Activated T-helper 17 cell treated with anti-CD3 and anti-CD28 coated beads, Interleukin-2, amount 50 U/mL, for 72 hours (primary cell): ENCODE data around the gene TMEM74B. TPM values are rescaled to one million over a fixed set of nuclear protein-coding genes. Genes with fewer than 3 reads are reported as not detected.

Experiments used
- ATAC-seq: fragments of 150-1000 bp; cut with Tn5 transposase; replicated peaks from 2 replicates; pipeline ENCODE4 v1.10.0; 2021; ENCODE audit warnings: mild to moderate bottlenecking, moderate library complexity
- H3K27ac Mint-ChIP-seq: one replicate; pipeline ENCODE4 v1.8.0; 2022; ENCODE audit warnings: mixed read lengths
- H3K27me3 Mint-ChIP-seq: one replicate; pipeline ENCODE4 v1.8.0; 2022; ENCODE audit warnings: mixed read lengths
- H3K36me3 Mint-ChIP-seq: one replicate; pipeline ENCODE4 v1.8.0; 2022; ENCODE audit warnings: low read depth, mild to moderate bottlenecking, mixed read lengths
- H3K4me1 Mint-ChIP-seq: one replicate; pipeline ENCODE4 v1.8.0; 2022; ENCODE audit warnings: mixed read lengths
- H3K4me3 Mint-ChIP-seq: one replicate; pipeline ENCODE4 v1.8.0; 2022; ENCODE audit warnings: mild to moderate bottlenecking, mixed read lengths
- H3K9me3 Mint-ChIP-seq: one replicate; pipeline ENCODE4 v1.8.0; 2022; ENCODE audit warnings: mixed read lengths
- total RNA-seq, 2 donors: library from RNA; stranded (reverse); gene quantifications; one replicate each; pipeline ENCODE4 v1.2.3, GENCODE V29; 2022

TMEM74B gene
- total RNA-seq, 2 donors from 2014 or later, result 0.89 to 6.0 TPM

DNA sequence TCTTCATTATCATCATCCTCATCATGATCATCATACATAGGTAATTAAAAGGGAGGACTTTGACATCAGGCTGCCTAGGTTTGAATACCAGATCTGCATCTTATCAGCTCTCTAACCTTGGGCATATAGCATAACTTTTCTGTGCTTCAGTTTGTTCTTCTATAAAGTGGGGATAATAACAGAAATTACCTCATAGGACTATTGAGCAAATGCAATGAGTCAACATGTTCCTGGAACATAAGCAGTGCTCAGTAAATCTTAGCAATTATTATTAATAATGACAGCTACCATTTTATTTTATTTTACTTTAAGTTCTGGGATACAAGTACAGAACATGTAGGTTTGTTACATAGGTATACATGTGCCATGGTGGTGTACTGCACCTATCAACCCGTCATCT lies 25.7 kb upstream of the TMEM74B start:
- ATAC-seq, result no peak
- H3K36me3 Mint-ChIP-seq, result no peaks in the 10 kb centered on the region
- no peaks in the 10 kb centered on the region for H3K9me3 Mint-ChIP-seq
- H3K4me3 Mint-ChIP-seq, result no peak overlapping the region
- peaks cover 10% of the 10 kb centered on the region for H3K4me1 Mint-ChIP-seq
- no peak overlapping the region for H3K27ac Mint-ChIP-seq
- H3K27me3 Mint-ChIP-seq, result peaks cover 6% of the 10 kb centered on the region

DNA sequence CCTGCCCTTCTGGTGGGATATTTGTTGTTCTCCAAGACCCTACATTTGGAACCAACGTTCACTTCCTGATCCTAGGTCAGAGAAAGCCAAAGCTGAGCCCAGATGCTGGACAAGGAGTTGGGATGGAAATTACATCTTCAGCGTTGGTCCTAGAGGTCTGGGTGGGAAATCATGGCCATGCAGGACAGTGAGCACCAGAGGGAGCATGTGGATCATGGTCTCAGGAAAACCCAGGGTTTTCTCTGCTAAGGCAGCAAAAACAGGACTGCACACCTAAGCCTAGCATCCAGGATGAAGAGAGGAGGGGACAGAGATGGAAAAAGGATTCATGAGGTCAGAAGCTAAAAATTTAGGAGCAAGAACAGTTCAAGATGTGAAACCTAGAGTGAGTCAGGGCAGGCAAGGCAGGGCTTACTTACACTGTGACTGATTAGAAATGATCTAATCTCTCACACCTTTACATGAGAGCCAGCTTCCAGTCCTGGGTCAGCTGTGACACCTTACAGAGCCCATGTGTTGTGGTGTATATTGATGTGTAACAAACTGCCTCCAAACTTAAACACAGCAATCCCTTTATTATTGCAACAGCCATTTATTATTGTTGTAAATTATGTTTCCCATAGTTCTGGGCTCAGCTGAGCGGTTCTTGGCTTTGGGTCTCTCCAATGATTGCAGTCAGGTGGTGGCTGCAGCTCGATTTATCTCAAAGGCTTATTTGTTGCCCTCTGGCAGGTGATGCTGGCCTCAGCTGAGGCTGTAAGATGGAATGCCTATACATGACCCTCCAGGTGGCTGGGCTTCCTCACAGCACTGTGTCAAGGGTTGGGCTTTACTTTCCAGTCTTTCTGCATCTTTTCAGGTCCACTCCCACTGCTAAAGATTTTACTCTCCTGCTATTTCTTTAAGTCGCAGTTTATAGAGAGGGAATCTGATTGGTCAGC lies 24.9 kb upstream of the TMEM74B start:
- Mint-ChIP-seq H3K9me3 (no peaks in the 10 kb centered on the region), H3K27ac (no peak overlapping the region), H3K27me3 (peaks cover 6% of the 10 kb centered on the region), H3K4me3 (no peak overlapping the region), H3K4me1 (peaks cover 2% of the 10 kb centered on the region), H3K36me3 (no peaks in the 10 kb centered on the region)
- ATAC-seq, result peak; percentile 60

GRCh38 chr20:1207293-1207878 lies 22.6 kb upstream of the TMEM74B start:
- H3K4me3 Mint-ChIP-seq, result no peak overlapping the region
- H3K27me3 Mint-ChIP-seq, result peaks cover 6% of the 10 kb centered on the region
- no peak for ATAC-seq
- no peaks in the 10 kb centered on the region for H3K4me1 Mint-ChIP-seq
- no peaks in the 10 kb centered on the region for H3K36me3 Mint-ChIP-seq
- H3K9me3 Mint-ChIP-seq, result no peaks in the 10 kb centered on the region
- H3K27ac Mint-ChIP-seq, result no peak overlapping the region

GRCh38 chr20:1206366-1207148 lies 21.8 kb upstream of the TMEM74B start:
- Mint-ChIP-seq H3K27ac (no peak overlapping the region), H3K36me3 (no peaks in the 10 kb centered on the region), H3K4me3 (no peak overlapping the region), H3K4me1 (no peaks in the 10 kb centered on the region), H3K9me3 (no peaks in the 10 kb centered on the region), H3K27me3 (peaks cover under 1% of the 10 kb centered on the region)
- ATAC-seq, result no peak

DNA sequence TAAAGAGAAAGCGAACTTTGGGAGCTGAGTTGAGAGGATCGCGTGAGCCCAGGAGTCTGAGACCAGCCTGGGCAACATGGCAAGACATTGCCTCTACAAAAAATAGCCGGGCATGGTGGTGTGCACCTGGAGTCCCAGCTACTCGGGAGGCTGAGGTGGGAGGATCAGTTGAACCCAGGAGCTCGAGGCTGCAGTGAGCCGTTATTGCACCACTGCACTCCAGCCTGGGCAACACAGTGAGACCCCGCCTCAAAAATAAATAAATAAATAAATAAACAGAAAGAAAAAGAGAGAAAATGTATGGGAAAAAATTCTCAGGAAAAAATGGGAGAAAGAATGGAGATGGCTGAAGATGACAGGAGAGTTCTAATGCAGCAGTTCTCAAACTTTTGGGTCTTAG lies 21.0 kb upstream of the TMEM74B start:
- ATAC-seq, result no peak

GRCh38 chr20:1204576-1204975 lies 19.8 kb upstream of the TMEM74B start:
- ATAC-seq, result no peak
- no peak overlapping the region for H3K4me3 Mint-ChIP-seq
- H3K4me1 Mint-ChIP-seq, result no peaks in the 10 kb centered on the region
- no peaks in the 10 kb centered on the region for H3K9me3 Mint-ChIP-seq
- no peak overlapping the region for H3K27ac Mint-ChIP-seq
- no peaks in the 10 kb centered on the region for H3K36me3 Mint-ChIP-seq
- H3K27me3 Mint-ChIP-seq, result no peaks in the 10 kb centered on the region

More for the DNA sequence above, 21.0 kb upstream of the TMEM74B start:
- Mint-ChIP-seq H3K4me3 (no peak overlapping the region), H3K27me3 (no peaks in the 10 kb centered on the region), H3K4me1 (no peaks in the 10 kb centered on the region), H3K9me3 (no peaks in the 10 kb centered on the region), H3K36me3 (no peaks in the 10 kb centered on the region), H3K27ac (no peak overlapping the region)

GRCh38 chr20:1204113-1204512 lies 19.3 kb upstream of the TMEM74B start:
- H3K27ac Mint-ChIP-seq, result no peak overlapping the region
- no peaks in the 10 kb centered on the region for H3K4me1 Mint-ChIP-seq
- H3K4me3 Mint-ChIP-seq, result no peak overlapping the region
- no peaks in the 10 kb centered on the region for H3K9me3 Mint-ChIP-seq
- H3K36me3 Mint-ChIP-seq, result no peaks in the 10 kb centered on the region
- ATAC-seq, result no peak
- H3K27me3 Mint-ChIP-seq, result no peaks in the 10 kb centered on the region

DNA sequence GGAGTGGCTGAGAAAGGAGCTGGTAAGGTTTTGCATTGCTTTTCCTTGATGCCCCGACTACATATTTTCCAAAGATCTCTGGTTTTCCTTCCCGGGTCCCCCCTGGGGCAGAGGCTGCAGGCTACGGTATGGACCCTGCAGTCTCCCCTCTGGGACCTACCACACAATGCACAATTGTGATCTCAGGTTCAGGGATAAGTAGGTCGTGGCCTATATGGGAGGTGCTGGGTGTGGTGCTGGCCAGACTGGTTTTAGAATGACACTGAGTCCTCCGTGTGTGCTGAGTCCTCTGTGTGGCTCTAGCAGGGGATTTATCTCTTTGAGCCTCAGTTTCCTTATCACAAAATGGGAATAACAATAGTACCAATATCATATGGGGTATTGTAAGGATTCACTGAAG lies 18.8 kb upstream of the TMEM74B start:
- no peaks in the 10 kb centered on the region for H3K9me3 Mint-ChIP-seq
- no peak for ATAC-seq
- H3K36me3 Mint-ChIP-seq, result no peaks in the 10 kb centered on the region
- no peaks in the 10 kb centered on the region for H3K27me3 Mint-ChIP-seq
- H3K4me1 Mint-ChIP-seq, result no peaks in the 10 kb centered on the region
- no peak overlapping the region for H3K27ac Mint-ChIP-seq
- no peak overlapping the region for H3K4me3 Mint-ChIP-seq

GRCh38 chr20:1202762-1203504 lies 18.2 kb upstream of the TMEM74B start, which contains the start of gene C20orf202:
Gene C20orf202 (plus strand): TSS chr20:1203454. CDS start chr20:1203586, 132 bp downstream.
- no peak for ATAC-seq
- Mint-ChIP-seq H3K9me3 (no peaks in the 10 kb centered on the region), H3K4me1 (no peaks in the 10 kb centered on the region), H3K4me3 (no peak within 1 kb of the TSS), H3K27me3 (no peaks in the 10 kb centered on the region), H3K36me3 (no peaks in the 10 kb centered on the region), H3K27ac (no peak within 1 kb of the TSS)

- Mint-ChIP-seq H3K36me3 (no peaks in the 10 kb centered on the region), H3K27me3 (no peaks in the 10 kb centered on the region), H3K4me3 (no peak overlapping the region), H3K27ac (no peak overlapping the region), H3K4me1 (no peaks in the 10 kb centered on the region), H3K9me3 (no peaks in the 10 kb centered on the region)
- no peak for ATAC-seq
Measured at GRCh38 chr20:1199964-1200363, 15.2 kb upstream of the TMEM74B start.

DNA sequence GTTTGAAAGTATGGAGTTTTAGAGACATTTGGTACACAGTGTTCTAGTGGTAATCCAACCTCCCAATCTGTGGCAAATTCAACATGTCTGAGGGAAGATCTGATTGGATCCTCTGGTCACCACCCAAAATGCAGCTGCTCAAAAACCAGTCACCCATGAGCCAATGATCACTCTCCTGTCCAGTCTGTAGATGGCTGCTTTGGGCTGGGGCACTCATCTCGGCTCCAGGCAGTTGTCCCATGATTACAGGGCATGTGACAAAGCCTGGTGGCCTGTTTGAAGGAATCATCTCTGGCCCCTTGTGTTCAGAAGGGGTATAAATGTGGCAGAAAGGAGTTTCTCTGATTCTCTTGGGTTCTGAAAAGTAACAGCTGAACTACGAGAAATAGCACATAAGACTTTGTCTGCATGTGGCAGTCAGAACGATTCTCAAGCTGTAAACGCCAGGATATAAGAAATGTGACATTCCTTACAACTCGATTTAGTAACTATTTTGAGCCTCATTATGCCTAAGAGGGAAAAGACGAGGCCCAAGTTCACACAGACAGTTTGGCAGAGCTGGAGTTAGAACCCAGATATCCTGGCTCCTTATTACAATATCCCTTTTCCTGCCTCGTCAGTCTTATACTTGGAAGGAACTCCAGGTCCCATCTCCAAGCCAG lies 14.6 kb upstream of the TMEM74B start:
- no peaks in the 10 kb centered on the region for H3K36me3 Mint-ChIP-seq

DNA sequence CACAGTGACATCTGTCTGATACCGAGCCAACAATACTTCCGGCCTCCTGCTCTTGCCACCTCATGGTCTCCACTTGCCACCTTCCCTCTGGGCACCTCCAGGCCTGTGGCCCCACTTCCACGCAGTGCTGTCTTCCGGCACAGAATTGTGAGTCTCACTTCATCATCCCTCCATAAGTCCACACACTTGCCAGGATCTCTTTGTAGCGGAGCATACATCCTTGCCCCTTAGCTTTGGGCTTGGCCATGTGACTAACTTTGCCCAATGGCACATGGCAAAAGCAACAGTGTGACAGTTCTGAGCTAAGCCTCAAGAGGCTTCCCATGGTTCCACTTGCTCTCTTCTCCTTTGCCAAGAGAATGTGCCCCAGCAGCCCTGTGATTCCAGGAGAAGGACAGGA lies 14.0 kb upstream of the TMEM74B start:
- Mint-ChIP-seq H3K4me3 (no peak overlapping the region), H3K4me1 (no peaks in the 10 kb centered on the region), H3K36me3 (no peaks in the 10 kb centered on the region), H3K27ac (no peak overlapping the region), H3K27me3 (no peaks in the 10 kb centered on the region), H3K9me3 (no peaks in the 10 kb centered on the region)
- no peak for ATAC-seq

More for the DNA sequence above, 14.6 kb upstream of the TMEM74B start:
- Mint-ChIP-seq H3K9me3 (no peaks in the 10 kb centered on the region), H3K27me3 (no peaks in the 10 kb centered on the region), H3K4me1 (no peaks in the 10 kb centered on the region), H3K27ac (no peak overlapping the region), H3K4me3 (no peak overlapping the region)
- no peak for ATAC-seq

DNA sequence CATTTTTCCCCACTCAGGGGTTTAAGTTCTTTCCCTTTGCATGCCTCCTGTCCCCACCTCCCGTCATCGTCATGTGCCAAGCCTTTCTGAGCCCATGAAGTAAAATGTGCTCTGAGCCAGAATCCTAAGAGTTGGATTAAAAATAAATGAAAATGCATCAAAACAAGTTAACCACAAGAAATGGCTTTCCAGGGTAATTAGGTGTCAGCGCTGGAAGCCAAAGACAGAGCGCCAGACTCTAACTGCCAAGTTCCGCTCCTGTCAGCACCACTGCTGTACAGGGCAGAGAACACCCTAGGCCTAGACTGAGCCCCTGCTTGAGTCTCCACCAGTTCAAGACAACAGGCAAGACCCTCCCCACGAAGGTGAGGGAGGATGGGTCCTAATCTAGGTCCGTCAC lies 13.0 kb upstream of the TMEM74B start:
- no peak overlapping the region for H3K4me3 Mint-ChIP-seq
- H3K27me3 Mint-ChIP-seq, result no peaks in the 10 kb centered on the region
- no peak overlapping the region for H3K27ac Mint-ChIP-seq
- H3K9me3 Mint-ChIP-seq, result no peaks in the 10 kb centered on the region
- ATAC-seq, result no peak
- H3K4me1 Mint-ChIP-seq, result no peaks in the 10 kb centered on the region
- no peaks in the 10 kb centered on the region for H3K36me3 Mint-ChIP-seq

DNA sequence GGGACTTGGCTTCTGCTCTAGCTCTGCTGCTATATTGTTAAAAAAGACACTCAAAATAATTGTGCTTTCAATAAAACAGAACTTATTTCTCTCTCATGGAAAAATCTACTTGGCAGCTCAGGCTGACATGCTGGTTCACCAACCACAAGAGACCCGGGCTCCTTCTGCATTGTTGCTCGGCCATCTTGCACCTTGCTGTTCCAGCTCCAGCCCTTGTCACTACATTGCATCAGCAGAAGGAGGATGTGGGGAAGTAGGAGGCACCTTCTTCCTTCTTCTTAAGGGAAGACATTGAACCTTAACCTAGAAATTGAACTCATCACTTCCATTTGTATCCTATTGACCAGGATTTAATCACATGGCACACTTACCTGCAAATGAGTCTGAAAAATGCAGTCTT lies 11.9 kb upstream of the TMEM74B start:
- ATAC-seq, result no peak
- H3K27me3 Mint-ChIP-seq, result no peaks in the 10 kb centered on the region
- H3K4me3 Mint-ChIP-seq, result no peak overlapping the region
- no peak overlapping the region for H3K27ac Mint-ChIP-seq
- H3K4me1 Mint-ChIP-seq, result no peaks in the 10 kb centered on the region
- H3K36me3 Mint-ChIP-seq, result no peaks in the 10 kb centered on the region
- H3K9me3 Mint-ChIP-seq, result no peaks in the 10 kb centered on the region
